Uterus (tissue), 2 donors: ENCODE data around the gene CHST11.

Experiments used
- CTCF ChIP-seq, 4 experiments: fragments of 200-600 bp in 2 of 4; fragments of 450-650 bp in 2 of 4; sonication (generic) in 2 of 4; IDR thresholded peaks; one replicate each; pipeline ENCODE4 v1.5.1; 2016 to 2019; ENCODE audit warnings: antibody characterized with exemption in 4 of 4, mild to moderate bottlenecking in 2 of 4, moderate library complexity in 1 of 4
- POLR2A ChIP-seq, 2 donors: fragments of 450-650 bp; IDR thresholded peaks; one replicate each; pipeline ENCODE4 v1.6.1; 2016; ENCODE audit warnings: antibody characterized with exemption in 2 of 2, mild to moderate bottlenecking in 1 of 2, moderate library complexity in 1 of 2

- TF ChIP-seq CTCF (IDR thresholded peaks at IDR 0.05): no peak
- no peak for TF ChIP-seq POLR2A (IDR thresholded peaks at IDR 0.05)
These were observed 352.5 kb downstream of the CHST11 start for GRCh38 chr12:104809251-104809650.
